Right ventricle myocardium superior (tissue), 1 donor: ENCODE measurements around the gene GPR37L1. TPM values are rescaled to one million over a fixed set of nuclear protein-coding genes. Genes with fewer than 3 reads are reported as not detected.
"Not testable (repeated sequence)": the region's sequence is repeated elsewhere in the genome, so short reads cannot be mapped to it uniquely, and the experiment has no call there.

Source experiments
- ATAC-seq: fragments of 200-7000 bp; cut with Tn5 transposase; one replicate; pipeline ENCODE4 v1.9.1; 2020; ENCODE audit warnings: mild to moderate bottlenecking; ENCODE audit not compliant: poor library complexity
- DNase-seq: peaks from one replicate; pipeline ENCODE4 v3.0.0-alpha.2; 2020
- intact Hi-C: fragments of 100-400 bp; cut with DNase I; formaldehyde crosslinking; loops from one replicate; pipeline ENCODE4 v1.11.2; 2022
- total RNA-seq: library from RNA; stranded (reverse); fragmentation: NEBNext Ultra II Directional; extraction: Animal tissue kit (Norgen Biotek cat#: 25700); gene quantifications from one replicate; pipeline ENCODE4 v1.2.1, GENCODE V29; 2021
- donor health status: DM: no; HTN: yes; CAD: no; lungs with severe emphysema.

The GPR37L1 gene
- total RNA-seq, 1 donor from 2014 or later = 0.05 TPM

DNA sequence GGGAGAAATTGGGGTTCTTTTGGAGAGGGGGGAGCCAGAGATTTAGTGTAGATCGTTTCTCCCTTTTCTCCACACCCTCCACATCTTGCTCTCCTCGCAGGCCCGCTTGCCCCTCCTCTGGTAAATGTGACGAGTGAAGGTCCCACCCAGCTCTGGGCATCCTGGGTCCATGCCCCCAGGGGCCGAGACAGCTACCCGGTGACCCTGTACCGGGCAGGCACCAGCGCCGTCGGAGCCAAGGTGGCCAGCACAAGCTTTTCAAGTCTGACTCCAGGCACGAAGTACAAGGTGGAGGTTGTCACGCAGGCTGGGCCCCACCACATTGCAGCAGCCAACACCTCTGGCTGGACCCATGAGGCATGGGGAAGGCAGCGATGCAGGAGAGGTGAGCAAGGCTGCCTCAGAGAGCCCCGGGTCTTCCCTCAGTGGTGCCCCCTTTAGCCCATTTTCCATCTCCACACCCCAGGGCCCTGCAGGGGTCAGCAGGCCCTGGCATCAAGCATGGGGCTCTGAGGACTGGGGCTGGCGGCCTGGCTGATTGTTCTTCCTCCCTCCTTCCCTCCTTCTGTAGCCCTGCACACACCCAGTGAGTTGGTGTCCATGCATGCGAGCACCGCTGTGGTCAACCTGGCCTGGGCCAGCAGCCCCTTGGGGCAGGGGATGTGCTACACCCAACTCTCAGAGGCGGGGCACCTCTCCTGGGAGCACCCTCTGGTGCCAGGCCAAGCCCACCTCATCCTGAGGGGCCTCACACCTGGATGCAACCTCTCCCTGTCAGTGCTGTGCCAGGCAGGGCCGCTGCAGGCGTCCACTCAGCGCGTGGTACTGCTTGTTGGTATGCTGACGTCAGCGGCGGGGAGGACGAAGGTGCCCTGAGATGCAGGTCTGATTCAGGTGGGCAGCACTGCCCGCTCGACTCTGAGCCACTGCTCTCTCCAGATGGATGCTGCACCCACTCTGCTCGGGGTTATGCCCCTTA is 54.5 kb downstream of the GPR37L1 start:
- DNase-seq = no peak
- no peak for ATAC-seq

DNA sequence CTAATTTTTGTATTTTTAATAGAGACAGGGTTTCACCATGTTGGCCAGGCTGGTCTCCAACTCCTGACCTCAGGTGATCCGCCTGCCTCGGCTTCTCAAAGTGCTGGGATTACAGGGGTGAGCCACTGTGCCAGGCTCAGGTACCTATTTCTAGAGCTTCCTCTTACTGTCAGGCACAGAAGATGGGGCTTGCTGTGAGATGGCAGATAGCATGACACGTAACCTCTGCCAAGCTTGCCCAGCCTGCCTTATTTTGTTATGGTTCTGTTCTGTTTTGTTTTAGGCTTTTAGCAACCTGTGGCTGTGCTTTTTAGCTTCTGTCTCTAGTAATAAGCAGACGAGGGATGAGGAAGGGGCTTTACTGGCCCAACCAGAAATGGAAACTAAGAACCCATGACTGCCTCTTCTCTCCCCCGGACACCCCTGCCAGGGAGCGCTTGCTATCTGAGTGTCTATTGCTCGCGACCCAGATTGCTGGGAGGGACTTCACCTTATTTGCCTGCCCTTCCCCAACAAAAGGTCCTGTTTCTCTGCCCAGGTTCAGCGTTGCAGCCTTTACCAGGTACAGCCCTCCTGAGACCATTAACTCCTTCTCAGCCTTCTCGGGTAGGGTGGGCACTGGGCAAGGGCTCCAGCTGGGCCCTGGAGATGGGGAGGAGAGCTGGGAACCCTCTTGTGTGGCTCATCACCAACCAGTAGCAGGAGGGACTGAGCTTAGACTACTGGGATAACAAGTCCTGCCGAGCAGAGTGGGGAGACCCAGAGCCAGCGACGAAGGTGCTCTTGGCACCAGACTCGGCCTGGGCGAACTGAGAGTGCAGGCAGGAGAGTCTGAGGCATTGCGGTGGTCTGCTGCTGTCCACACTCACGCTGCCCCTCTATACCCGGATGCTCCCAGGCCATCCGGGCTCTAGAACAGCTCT is 57.4 kb downstream of the GPR37L1 start:
- intact Hi-C loops = no loop called here
- DNase-seq (no peak), ATAC-seq (no peak)

More for the DNA sequence above, 54.5 kb downstream of the GPR37L1 start:
- intact Hi-C loops = no loop called here

DNA sequence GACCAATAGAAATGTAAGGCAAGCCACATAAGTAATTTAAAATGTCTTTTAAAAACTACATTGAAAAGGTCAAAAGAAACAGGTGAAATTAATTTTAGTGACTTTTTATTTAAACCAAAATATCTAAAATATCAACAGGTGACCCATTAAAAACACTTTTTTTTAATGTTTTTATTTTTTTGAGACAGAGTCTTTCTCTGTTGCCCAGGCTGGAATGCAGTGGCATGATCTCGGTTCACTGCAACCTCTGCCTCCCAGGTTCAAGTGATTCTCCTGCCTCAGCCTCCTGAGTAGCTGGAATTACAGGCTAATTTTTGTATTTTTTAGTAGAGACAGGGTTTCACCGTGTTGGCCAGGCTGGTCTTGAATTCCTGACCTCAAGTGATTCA is 58.0 kb downstream of the GPR37L1 start:
- ATAC-seq, intact Hi-C loops, DNase-seq: not testable (repeated sequence)

DNA sequence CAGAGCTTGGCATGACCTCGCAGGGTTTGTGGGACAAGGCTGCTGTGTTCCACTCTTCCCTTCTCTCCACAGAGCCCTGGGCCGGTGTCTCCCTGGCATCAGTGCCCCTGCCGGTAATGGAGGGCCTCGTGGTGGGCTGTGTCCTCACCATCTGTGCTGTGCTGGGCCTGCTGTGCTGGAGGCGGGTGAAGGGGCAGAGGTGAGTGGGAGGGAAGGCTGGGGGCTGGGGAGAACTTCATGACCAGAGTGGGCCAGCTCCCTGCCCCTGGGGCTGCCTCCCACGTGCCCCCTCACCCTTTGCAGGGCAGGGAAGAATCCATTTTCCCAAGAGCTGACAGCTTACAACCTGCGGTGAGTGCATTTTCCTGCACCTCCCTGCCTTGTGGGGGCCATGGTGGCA is 58.9 kb downstream of the GPR37L1 start:
- DNase-seq (no peak), ATAC-seq (no peak)
- intact Hi-C loops = no loop called here

DNA sequence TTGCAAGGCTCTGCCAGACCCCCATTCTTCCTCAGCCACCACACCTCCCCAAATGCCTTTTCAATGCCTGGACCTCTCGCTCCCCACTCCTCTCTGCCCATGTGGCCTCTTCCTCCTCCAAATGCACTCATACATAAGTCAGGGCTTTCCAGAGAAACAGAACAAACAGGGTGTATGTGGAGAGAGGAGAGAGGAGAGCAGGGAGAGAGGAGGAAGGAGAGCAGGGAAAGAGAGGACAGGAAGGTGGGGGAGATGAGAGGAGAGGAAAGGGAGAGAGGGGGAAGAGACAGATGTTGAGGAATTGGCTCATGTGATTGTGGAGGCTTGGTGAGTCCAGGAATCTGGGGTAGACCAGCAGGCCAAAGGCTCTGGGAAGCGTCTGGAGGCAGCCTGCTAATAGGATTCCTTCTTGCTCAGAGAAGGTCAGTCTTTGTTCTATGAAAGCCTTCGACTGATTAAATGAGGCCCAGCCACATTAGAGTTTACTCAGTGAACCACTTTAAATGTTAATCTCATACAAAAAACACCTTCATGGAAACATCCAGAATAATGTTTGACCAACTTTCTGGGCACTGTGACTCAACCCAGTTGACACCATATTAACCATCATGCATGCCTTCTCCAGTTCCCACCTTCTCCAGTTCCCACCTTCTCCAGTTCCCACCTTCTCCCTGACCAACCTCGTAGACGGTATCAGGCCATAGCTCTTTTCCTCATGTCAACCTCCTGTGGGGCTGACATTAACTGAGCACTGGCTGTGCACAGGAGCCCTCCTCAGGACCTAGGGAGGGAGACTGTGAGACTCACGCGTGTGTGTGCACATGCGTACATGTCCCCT is 59.5 kb downstream of the GPR37L1 start:
- intact Hi-C loops = no loop called here
- DNase-seq (no peak), ATAC-seq (no peak)

Other genes with a start within 250 kb of the GPR37L1 start
- 162 TPM for gene SHISA4, start 234.0 kb upstream of the GPR37L1 start, total RNA-seq
- gene LMOD1, start 176.4 kb upstream of the GPR37L1 start, total RNA-seq = 9.6 TPM
- gene TIMM17A, start 167.4 kb upstream of the GPR37L1 start, total RNA-seq = 76.5 TPM
- gene RNPEP, start 140.3 kb upstream of the GPR37L1 start, total RNA-seq = 15.4 TPM
- 0.65 TPM for gene ELF3, start 112.3 kb upstream of the GPR37L1 start, total RNA-seq
- gene ARL8A, start 21.8 kb downstream of the GPR37L1 start, total RNA-seq = 69.5 TPM
- 0.27 TPM for gene PTPN7, start 37.7 kb downstream of the GPR37L1 start, total RNA-seq
- gene LGR6, start 70.9 kb downstream of the GPR37L1 start, total RNA-seq = 3.9 TPM
- gene UBE2T, start 219.0 kb downstream of the GPR37L1 start, total RNA-seq = 14.1 TPM
- gene PPP1R12B, start 225.8 kb downstream of the GPR37L1 start, total RNA-seq = 636 TPM